ENCODE results near the gene TNIK.
"Not testable (repeated sequence)": the region's sequence is repeated elsewhere in the genome, so short reads cannot be mapped to it uniquely, and the experiment has no call there.

TNIK gene

DNA sequence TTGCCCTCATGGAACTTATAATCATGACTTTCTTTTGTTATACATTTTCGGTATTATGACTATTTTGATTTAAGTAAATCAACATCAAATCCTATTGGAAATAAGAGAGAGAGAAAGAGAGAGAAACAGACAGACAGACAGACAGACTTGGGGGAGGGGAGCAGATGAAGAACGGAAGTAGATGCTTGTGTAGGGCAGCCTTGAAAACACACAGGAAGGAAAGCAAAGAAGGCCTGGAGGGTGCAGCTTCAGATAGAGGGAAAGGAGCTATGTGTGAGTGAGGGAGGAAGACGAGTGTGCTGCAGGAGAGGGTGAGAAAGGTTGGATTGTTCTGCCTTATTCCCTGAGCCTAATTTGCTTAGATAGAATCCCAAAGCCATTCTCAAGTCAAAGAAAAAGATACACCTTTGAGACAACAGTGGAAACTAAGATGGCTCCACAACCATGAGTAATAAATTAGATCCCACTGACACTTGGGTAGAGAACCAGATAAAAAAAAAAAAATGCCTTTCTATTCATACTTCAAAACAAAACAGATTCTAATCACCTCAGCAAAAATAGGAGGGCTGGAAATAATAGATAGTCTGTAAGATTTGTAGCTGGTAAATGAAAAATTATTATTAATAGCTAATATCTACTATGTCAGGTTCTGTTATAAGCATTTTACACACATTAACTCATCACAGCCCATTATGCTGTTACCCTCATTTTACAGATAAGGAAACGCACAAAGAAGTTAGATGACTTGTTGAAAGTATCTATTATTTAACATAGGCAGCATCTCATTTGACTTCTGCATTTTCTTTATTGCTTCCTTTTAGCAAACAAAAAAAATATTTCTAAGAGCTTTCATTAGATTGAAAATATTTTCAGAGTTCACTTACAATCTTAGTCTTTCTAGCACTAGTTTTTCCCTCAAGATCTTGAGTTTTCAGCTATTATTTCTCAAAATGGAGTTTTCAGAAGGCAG lies 214.1 kb downstream of the TNIK start:
- DNase-seq: no peak

GRCh38 chr3:171242951-171243350 lies 217.3 kb downstream of the TNIK start:
- DNase-seq: no peak

- no peak for DNase-seq
These were observed 218.0 kb downstream of the TNIK start for GRCh38 chr3:171242170-171242569.

DNA sequence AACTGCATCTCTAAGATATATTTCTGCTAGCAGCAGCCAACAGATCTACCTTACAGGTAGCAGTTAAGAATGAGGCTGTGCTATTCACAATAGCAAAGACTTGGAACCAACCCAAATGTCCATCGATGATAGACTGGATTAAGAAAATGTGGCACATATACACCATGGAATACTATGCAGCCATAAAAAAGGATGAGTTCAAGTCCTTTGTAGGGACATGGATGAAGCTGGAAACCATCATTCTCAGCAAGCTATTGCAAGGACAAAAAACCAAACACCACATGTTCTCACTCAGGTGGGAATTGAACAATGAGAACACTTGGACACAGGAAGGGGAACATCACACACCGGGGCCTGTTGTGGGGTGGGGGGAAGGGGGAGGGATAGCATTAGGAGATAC lies 218.6 kb downstream of the TNIK start:
- not testable (repeated sequence) for DNase-seq

DNA sequence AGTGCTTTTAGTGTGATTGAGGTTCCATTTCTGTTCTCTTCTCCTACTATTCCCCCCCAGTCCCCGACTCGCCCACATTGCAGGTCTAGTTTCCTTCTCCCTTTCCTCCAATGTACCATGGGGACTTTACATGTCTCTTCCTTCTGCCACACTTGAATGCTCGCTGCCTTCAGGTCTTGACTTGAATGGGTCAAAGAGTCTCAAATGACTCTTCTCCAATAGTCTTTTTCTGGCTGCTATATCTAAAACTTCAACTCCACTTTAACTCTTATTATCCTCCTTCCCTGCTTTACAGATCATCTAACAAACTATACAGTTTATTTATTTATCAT lies 219.7 kb downstream of the TNIK start:
- DNase-seq: no peak

- DNase-seq: no peak
These were observed 220.3 kb downstream of the TNIK start for GRCh38 chr3:171239757-171240503.

DNA sequence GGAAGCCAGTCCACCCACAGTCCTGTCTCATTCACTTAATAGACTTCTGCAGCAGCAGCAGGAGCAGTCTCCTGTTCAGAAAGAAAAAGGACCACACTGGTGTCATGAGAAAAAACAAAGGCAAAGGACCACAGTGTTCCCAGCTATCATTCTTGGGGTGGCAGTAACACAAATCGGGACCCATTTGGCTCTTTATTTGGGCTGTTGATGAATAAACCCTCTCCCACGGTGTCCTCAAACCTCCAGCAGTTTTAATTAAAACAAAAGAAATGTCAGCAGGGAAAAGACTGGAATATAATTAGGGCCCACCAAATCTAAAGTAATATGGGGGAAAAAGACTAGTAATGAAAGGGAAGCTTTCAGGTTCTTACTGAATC lies 223.2 kb downstream of the TNIK start:
- no peak for DNase-seq

GRCh38 chr3:171236265-171237008 lies 223.8 kb downstream of the TNIK start:
- no peak for DNase-seq

DNA sequence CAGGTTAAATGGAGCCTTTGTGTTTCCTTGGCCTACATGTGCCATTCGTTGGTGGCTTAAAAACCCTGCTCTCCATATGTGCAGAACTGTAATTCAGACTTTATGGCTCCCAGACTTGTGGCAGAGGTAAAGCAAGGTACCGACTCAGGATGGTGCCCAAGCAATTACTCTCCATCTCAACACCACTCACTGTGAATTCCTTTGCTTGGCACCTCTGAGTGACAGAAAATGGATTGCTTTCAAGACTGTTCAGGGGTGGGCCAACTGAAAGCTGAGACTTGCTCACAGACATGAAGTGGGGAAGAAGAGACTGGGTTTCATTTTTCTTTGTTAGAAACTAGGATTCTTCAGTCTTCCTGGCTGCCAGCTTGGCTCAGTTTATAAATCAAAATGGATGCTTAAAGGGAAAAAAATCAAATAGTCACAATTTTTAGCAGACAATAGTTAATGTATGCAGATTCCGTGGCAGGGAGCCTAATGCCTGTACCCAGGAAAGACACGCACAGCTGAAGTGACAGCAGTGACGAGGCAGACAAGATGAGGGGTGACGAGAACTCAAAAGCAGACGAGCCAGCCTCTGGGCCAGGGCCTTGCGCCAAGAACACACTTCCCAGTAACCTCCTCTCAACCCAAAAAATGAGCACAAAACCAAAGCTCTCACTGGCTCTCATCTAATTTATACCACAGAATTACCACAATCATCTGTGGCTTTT lies 225.8 kb downstream of the TNIK start:
- no peak for DNase-seq

DNA sequence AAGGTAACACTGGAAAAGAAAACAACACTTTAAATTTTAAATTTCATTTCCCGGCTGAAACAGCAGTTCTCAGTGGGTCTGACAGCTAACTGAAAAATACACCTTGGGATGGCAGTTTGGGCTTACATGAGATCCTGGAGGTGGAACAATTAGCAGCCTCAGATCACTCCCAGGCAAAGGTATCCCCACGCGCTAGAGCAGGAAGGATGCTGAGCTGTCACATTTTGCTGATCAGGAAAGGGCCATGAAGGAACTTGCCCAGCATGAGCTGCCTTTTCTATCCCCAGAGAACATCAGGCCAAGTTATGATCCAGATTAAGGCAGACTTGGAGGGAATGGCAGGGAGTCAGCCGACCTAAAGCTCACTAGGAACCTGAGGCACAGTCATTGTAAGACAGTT lies 228.8 kb downstream of the TNIK start:
- no peak for DNase-seq

GRCh38 chr3:171230865-171231264 lies 229.3 kb downstream of the TNIK start:
- DNase-seq: no peak

DNA sequence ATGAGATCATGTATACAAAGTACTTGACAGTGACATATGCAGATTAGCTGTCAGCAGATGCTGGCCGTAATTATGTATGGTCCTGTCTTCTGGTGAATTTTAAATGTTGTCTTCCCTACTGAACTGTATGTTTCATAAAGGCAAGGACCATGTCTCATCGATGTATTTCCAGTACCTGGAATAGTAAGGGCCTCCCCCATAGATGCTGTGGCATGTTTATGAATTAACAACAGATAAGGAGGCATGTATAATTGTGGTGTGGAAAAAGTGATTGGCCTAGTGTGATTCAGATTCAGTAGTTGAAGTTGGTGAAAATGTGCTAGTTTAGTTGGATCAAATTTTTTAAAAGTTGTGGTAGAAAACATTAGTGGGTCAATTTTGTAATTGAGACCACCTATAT lies 231.0 kb downstream of the TNIK start:
- DNase-seq: no peak

- DNase-seq: no peak
These were observed 232.0 kb downstream of the TNIK start for GRCh38 chr3:171228240-171228639.

DNA sequence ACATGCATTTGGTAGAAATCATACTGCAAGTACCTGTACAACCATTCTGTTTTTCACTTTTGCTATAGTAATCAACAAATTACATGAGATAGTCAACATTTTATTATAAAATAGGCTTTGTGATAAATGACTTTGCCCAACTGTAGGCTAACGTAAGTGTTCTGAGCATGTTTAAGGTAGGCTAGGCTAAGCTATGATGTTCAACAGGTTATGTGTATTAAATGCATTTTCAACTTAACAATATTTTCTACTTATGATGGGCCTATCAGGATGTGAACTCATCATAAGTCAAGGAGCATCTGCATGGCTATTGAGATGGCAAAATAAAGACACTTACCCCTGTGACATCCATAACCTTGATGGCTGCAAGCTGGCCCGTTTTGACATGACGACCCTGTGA lies 232.4 kb downstream of the TNIK start:
- no peak for DNase-seq

DNA sequence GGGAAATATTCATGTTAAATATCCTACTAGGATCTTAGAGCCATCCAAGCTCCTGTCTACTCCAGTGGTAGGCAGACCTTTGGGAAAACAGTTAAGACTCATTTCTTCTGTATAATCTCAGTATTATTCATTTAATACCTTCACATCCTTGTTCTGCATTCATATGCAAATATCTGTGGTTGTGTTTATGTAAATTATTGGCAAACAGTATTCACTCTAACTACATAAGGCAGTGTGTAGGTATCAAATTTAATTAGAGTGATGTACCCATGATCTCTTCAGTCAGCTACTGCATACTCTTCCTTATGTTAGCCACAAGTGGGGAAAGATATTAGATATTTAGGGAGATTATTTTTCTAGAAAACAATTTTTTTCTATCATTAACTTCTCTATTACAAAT lies 232.8 kb downstream of the TNIK start:
- DNase-seq: no peak

GRCh38 chr3:171226794-171227193 lies 233.4 kb downstream of the TNIK start:
- no peak for DNase-seq

- DNase-seq: no peak
These were observed 234.5 kb downstream of the TNIK start for GRCh38 chr3:171225708-171226107.

GRCh38 chr3:171225165-171225564 lies 235.0 kb downstream of the TNIK start:
- DNase-seq: no peak

- no peak for DNase-seq
These were observed 236.8 kb downstream of the TNIK start for GRCh38 chr3:171223396-171223795.

- no peak for DNase-seq
These were observed 237.2 kb downstream of the TNIK start for GRCh38 chr3:171222995-171223394.

DNA sequence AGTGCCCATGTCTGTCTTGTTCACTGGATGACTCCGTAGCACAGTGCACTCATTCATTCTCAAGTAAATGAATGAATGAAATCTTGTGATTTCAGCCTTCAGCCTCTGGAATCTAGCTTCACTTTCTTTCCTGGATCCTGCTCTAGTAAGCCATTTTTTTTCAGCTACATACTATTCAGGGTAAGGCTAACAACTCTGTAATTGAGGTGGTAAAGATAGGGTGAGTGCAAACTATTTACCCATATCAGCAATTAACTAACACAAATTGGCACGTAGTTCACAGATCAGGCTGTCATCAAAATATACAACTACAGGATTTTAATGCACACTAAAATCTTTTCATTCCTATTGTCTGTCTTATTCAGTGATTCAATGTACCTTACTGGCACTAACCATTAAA lies 238.6 kb downstream of the TNIK start:
- DNase-seq: no peak

DNA sequence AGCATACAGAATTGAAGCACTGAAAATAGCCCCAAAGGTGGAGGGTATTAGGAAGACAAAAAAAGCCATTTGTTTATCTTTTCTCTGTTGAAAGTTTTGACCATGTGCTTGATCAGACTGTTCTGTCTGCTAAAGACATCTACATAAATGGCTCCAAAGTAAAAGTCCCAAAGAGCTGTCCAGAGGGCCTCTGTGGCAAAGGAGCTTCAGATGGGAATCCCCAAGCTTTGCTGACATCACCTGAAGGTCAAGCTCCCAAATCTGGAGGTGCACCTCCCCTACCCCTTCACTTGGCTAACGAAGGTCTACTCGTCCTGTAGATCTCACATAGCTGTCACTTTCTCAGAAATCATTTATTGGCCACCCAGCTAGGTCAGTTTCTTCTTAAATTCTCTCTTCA lies 239.1 kb downstream of the TNIK start:
- no peak for DNase-seq

GRCh38 chr3:171219258-171219657 lies 240.9 kb downstream of the TNIK start:
- DNase-seq: no peak

Data from stimulated activated CD4-positive, alpha-beta T cell treated with anti-CD3 and anti-CD28 coated beads, Interleukin-4, amount 100 ng/mL, for 4 hours (primary cell).